Measurements from ENCODE around the gene IDI2.
A peak's percentile ranks its signal among the peaks of the same experiment; 100 is the strongest.

IDI2 gene

GRCh38 chr10:1006573-1006972 is 19.1 kb downstream of the IDI2 start:
- H3K36me3 ChIP-seq (ENCODE audit: insufficient read depth, low read length) = peaks cover 85% of the 10 kb centered on the region
- no peak overlapping the region for H3K9ac ChIP-seq (ENCODE audit: low read depth, low read length)
- H3K9me3 ChIP-seq (replicated peaks; ENCODE audit: low read length) = no peaks in the 10 kb centered on the region
- no peak overlapping the region for H3K4me3 ChIP-seq (ENCODE audit: low read length)
- no peaks in the 10 kb centered on the region for H3K27me3 ChIP-seq (ENCODE audit: control insufficient read depth, insufficient read depth, low read length)
- no peaks in the 10 kb centered on the region for H3K4me1 ChIP-seq (ENCODE audit: control insufficient read depth, insufficient read depth, low read length)
- H3K4me2 ChIP-seq (ENCODE audit: low read length) = no peak overlapping the region

- H3K9ac ChIP-seq (ENCODE audit: low read depth, low read length) = no peak overlapping the region
- peaks cover 85% of the 10 kb centered on the region for H3K36me3 ChIP-seq (ENCODE audit: insufficient read depth, low read length)
- H3K4me3 ChIP-seq (ENCODE audit: low read length) = no peak overlapping the region
- no peaks in the 10 kb centered on the region for H3K9me3 ChIP-seq (replicated peaks; ENCODE audit: low read length)
- no peaks in the 10 kb centered on the region for H3K27me3 ChIP-seq (ENCODE audit: control insufficient read depth, insufficient read depth, low read length)
- no peaks in the 10 kb centered on the region for H3K4me1 ChIP-seq (ENCODE audit: control insufficient read depth, insufficient read depth, low read length)
- H3K4me2 ChIP-seq (ENCODE audit: low read length) = no peak overlapping the region
Observed at GRCh38 chr10:1003884-1004670, 21.6 kb downstream of the IDI2 start.

- Histone ChIP-seq H3K9ac (ENCODE audit: low read depth, low read length) (no peak overlapping the region), H3K27me3 (ENCODE audit: control insufficient read depth, insufficient read depth, low read length) (no peaks in the 10 kb centered on the region), H3K36me3 (ENCODE audit: insufficient read depth, low read length) (peaks cover 92% of the 10 kb centered on the region), H3K9me3 (replicated peaks; ENCODE audit: low read length) (no peaks in the 10 kb centered on the region), H3K4me1 (ENCODE audit: control insufficient read depth, insufficient read depth, low read length) (no peaks in the 10 kb centered on the region), H3K4me2 (ENCODE audit: low read length) (no peak overlapping the region), H3K4me3 (ENCODE audit: low read length) (no peak overlapping the region)
Observed at GRCh38 chr10:1002425-1003006, 23.1 kb downstream of the IDI2 start.

GRCh38 chr10:997266-998022 is 28.2 kb downstream of the IDI2 start:
- H3K27me3 ChIP-seq (ENCODE audit: control insufficient read depth, insufficient read depth, low read length) = no peaks in the 10 kb centered on the region
- H3K9ac ChIP-seq (ENCODE audit: low read depth, low read length) = no peak overlapping the region
- no peak overlapping the region for H3K4me2 ChIP-seq (ENCODE audit: low read length)
- H3K36me3 ChIP-seq (ENCODE audit: insufficient read depth, low read length) = peaks cover 95% of the 10 kb centered on the region
- H3K4me3 ChIP-seq (ENCODE audit: low read length) = no peak overlapping the region
- no peaks in the 10 kb centered on the region for H3K9me3 ChIP-seq (replicated peaks; ENCODE audit: low read length)
- H3K4me1 ChIP-seq (ENCODE audit: control insufficient read depth, insufficient read depth, low read length) = no peaks in the 10 kb centered on the region

- Histone ChIP-seq H3K27me3 (ENCODE audit: control insufficient read depth, insufficient read depth, low read length) (no peaks in the 10 kb centered on the region), H3K9ac (ENCODE audit: low read depth, low read length) (no peak overlapping the region), H3K4me2 (ENCODE audit: low read length) (no peak overlapping the region), H3K9me3 (replicated peaks; ENCODE audit: low read length) (no peaks in the 10 kb centered on the region), H3K36me3 (ENCODE audit: insufficient read depth, low read length) (peaks cover 88% of the 10 kb centered on the region), H3K4me1 (ENCODE audit: control insufficient read depth, insufficient read depth, low read length) (peaks cover under 1% of the 10 kb centered on the region), H3K4me3 (ENCODE audit: low read length) (no peak overlapping the region)
Observed at GRCh38 chr10:996031-996430, 29.6 kb downstream of the IDI2 start.

GRCh38 chr10:995559-995926 is 30.1 kb downstream of the IDI2 start:
- H3K27me3 ChIP-seq (ENCODE audit: control insufficient read depth, insufficient read depth, low read length) = no peaks in the 10 kb centered on the region
- peaks cover 88% of the 10 kb centered on the region for H3K36me3 ChIP-seq (ENCODE audit: insufficient read depth, low read length)
- H3K9me3 ChIP-seq (replicated peaks; ENCODE audit: low read length) = no peaks in the 10 kb centered on the region
- H3K4me3 ChIP-seq (ENCODE audit: low read length) = no peak overlapping the region
- no peak overlapping the region for H3K9ac ChIP-seq (ENCODE audit: low read depth, low read length)
- no peak overlapping the region for H3K4me2 ChIP-seq (ENCODE audit: low read length)
- H3K4me1 ChIP-seq (ENCODE audit: control insufficient read depth, insufficient read depth, low read length) = peaks cover 6% of the 10 kb centered on the region

- no peak overlapping the region for H3K9ac ChIP-seq (ENCODE audit: low read depth, low read length)
- H3K4me2 ChIP-seq (ENCODE audit: low read length) = no peak overlapping the region
Observed at GRCh38 chr10:994836-995558, 30.7 kb downstream of the IDI2 start.

GRCh38 chr10:992871-993270 is 32.8 kb downstream of the IDI2 start:
- no peaks in the 10 kb centered on the region for H3K27me3 ChIP-seq (ENCODE audit: control insufficient read depth, insufficient read depth, low read length)
- H3K9ac ChIP-seq (ENCODE audit: low read depth, low read length) = no peak overlapping the region
- peaks cover 18% of the 10 kb centered on the region for H3K4me1 ChIP-seq (ENCODE audit: control insufficient read depth, insufficient read depth, low read length)
- peaks cover 74% of the 10 kb centered on the region for H3K36me3 ChIP-seq (ENCODE audit: insufficient read depth, low read length)
- H3K9me3 ChIP-seq (replicated peaks; ENCODE audit: low read length) = no peaks in the 10 kb centered on the region
- no peak overlapping the region for H3K4me2 ChIP-seq (ENCODE audit: low read length)
- no peak overlapping the region for H3K4me3 ChIP-seq (ENCODE audit: low read length)

More at GRCh38 chr10:994836-995558, 30.7 kb downstream of the IDI2 start:
- Histone ChIP-seq H3K27me3 (ENCODE audit: control insufficient read depth, insufficient read depth, low read length) (no peaks in the 10 kb centered on the region), H3K4me1 (ENCODE audit: control insufficient read depth, insufficient read depth, low read length) (peaks cover 7% of the 10 kb centered on the region), H3K4me3 (ENCODE audit: low read length) (no peak overlapping the region), H3K9me3 (replicated peaks; ENCODE audit: low read length) (no peaks in the 10 kb centered on the region), H3K36me3 (ENCODE audit: insufficient read depth, low read length) (peaks cover 87% of the 10 kb centered on the region)

GRCh38 chr10:992467-992866 is 33.2 kb downstream of the IDI2 start:
- Histone ChIP-seq H3K36me3 (ENCODE audit: insufficient read depth, low read length) (peaks cover 70% of the 10 kb centered on the region), H3K9me3 (replicated peaks; ENCODE audit: low read length) (no peaks in the 10 kb centered on the region), H3K4me2 (ENCODE audit: low read length) (no peak overlapping the region), H3K4me1 (ENCODE audit: control insufficient read depth, insufficient read depth, low read length) (peaks cover 18% of the 10 kb centered on the region), H3K27me3 (ENCODE audit: control insufficient read depth, insufficient read depth, low read length) (no peaks in the 10 kb centered on the region), H3K9ac (ENCODE audit: low read depth, low read length) (no peak overlapping the region), H3K4me3 (ENCODE audit: low read length) (no peak overlapping the region)

GRCh38 chr10:990808-991207 is 34.9 kb downstream of the IDI2 start:
- H3K4me3 ChIP-seq (ENCODE audit: low read length) = no peak overlapping the region
- H3K9me3 ChIP-seq (replicated peaks; ENCODE audit: low read length) = no peaks in the 10 kb centered on the region
- no peak overlapping the region for H3K9ac ChIP-seq (ENCODE audit: low read depth, low read length)
- no peaks in the 10 kb centered on the region for H3K27me3 ChIP-seq (ENCODE audit: control insufficient read depth, insufficient read depth, low read length)
- peak overlapping the region; percentile 2 for H3K4me2 ChIP-seq (ENCODE audit: low read length)
- peaks cover 54% of the 10 kb centered on the region for H3K36me3 ChIP-seq (ENCODE audit: insufficient read depth, low read length)
- H3K4me1 ChIP-seq (ENCODE audit: control insufficient read depth, insufficient read depth, low read length) = peaks cover 31% of the 10 kb centered on the region

Data from skeletal muscle satellite cell (primary cell).